PC-3 (cell line): ENCODE results near the gene CD300LG. TPM values are rescaled to one million over a fixed set of nuclear protein-coding genes. Genes with fewer than 3 reads are reported as not detected.

Experiments
- ATAC-seq: fragments of 200-7000 bp; cut with Tn5 transposase; 2 replicates; pipeline ENCODE4 v1.9.1; 2020; ENCODE audit warnings: mild to moderate bottlenecking, moderate library complexity
- BruUV-seq: library from RNA; stranded (reverse); fragments of 400-500 nt; replicated peaks from 2 replicates; lab custom pipeline; 2021; lab: Mats Ljungman, UMichigan
- CTCF ChIA-PET: fragments of 300-600 bp; sonication (Branson Sonifier 250); formaldehyde crosslinking; loops from one replicate; lab custom pipeline; 2022; ENCODE audit warnings: antibody characterized with exemption; lab: Charles Lee
- POLR2A ChIA-PET: fragments of 300-600 bp; sonication (Branson Sonifier 250); formaldehyde crosslinking; loops from one replicate; lab custom pipeline; 2022; ENCODE audit warnings: antibody characterized with exemption; ENCODE audit not compliant: unreplicated experiment; lab: Charles Lee
- DNase-seq: peaks from one replicate; pipeline ENCODE4 v3.0.0-alpha.2; 2015
- H2AFZ ChIP-seq: fragments of 300-600 bp; sonication (generic); 2 replicates; pipeline ENCODE4 v1.6.0; 2016; ENCODE audit warnings: antibody characterized with exemption, low read length
- H3F3A ChIP-seq: fragments of 300-600 bp; sonication (generic); one replicate; pipeline ENCODE4 v1.6.0; 2017; ENCODE audit warnings: antibody characterized with exemption, low read length, control low read depth, mild to moderate bottlenecking; ENCODE audit not compliant: unreplicated experiment
- H3K27ac ChIP-seq: fragments of 300-600 bp; sonication (generic); 2 replicates; pipeline ENCODE4 v1.5.1; 2016; ENCODE audit warnings: mild to moderate bottlenecking, low read length
- H3K27me3 ChIP-seq: fragments of 300-600 bp; sonication (generic); 2 replicates; pipeline ENCODE4 v1.6.1; 2016; ENCODE audit warnings: low read length, mixed read lengths
- H3K36me3 ChIP-seq: fragments of 300-600 bp; sonication (generic); 2 replicates; pipeline ENCODE4 v1.6.1; 2016; ENCODE audit warnings: low read depth, mixed run types, low read length, mixed read lengths
- H3K4me1 ChIP-seq: fragments of 300-600 bp; sonication (generic); 2 replicates; pipeline ENCODE4 v1.5.1; 2016; ENCODE audit warnings: low read length; ENCODE audit not compliant: insufficient read depth
- H3K4me2 ChIP-seq: fragments of 300-600 bp; sonication (generic); 2 replicates; pipeline ENCODE4 v1.6.0; 2016; ENCODE audit warnings: low read length
- H3K4me3 ChIP-seq: fragments of 300-600 bp; sonication (generic); 2 replicates; pipeline ENCODE4 v1.5.1; 2016; ENCODE audit warnings: mild to moderate bottlenecking, low read length, mixed read lengths
- H3K79me2 ChIP-seq: fragments of 300-600 bp; sonication (generic); 2 replicates; pipeline ENCODE4 v1.6.1; 2017; ENCODE audit warnings: low read length, mixed read lengths
- H3K9ac ChIP-seq: fragments of 300-600 bp; sonication (generic); 2 replicates; pipeline ENCODE4 v1.6.0; 2016; ENCODE audit warnings: mild to moderate bottlenecking, low read length
- H3K9me2 ChIP-seq: fragments of 300-600 bp; sonication (generic); replicated peaks from 2 replicates; pipeline ENCODE4 v1.6.1; 2016; ENCODE audit warnings: mixed run types, low read length, mixed read lengths
- H3K9me3 ChIP-seq: fragments of 300-600 bp; sonication (generic); 2 replicates; pipeline ENCODE4 v1.6.1; 2016; ENCODE audit warnings: low read length, mixed read lengths
- H4K20me1 ChIP-seq: fragments of 300-600 bp; sonication (generic); 2 replicates; pipeline ENCODE4 v1.6.1; 2016; ENCODE audit warnings: low read length, mixed read lengths
- EZH2 ChIP-seq: fragments of 300-600 bp; sonication (generic); IDR thresholded peaks from one replicate; pipeline ENCODE4 v1.6.1; 2017; ENCODE audit warnings: antibody characterized with exemption, mild to moderate bottlenecking, low read length; ENCODE audit not compliant: unreplicated experiment
- EZH2phosphoT487 ChIP-seq: fragments of 300-600 bp; sonication (generic); IDR thresholded peaks from 2 replicates; pipeline ENCODE4 v1.6.1; 2018; ENCODE audit warnings: mild to moderate bottlenecking, antibody characterized with exemption, low read length, borderline replicate concordance
- intact Hi-C: fragments of 100-400 bp; cut with micrococcal nuclease; formaldehyde crosslinking; loops from 2 replicates; pipeline ENCODE4 v1.9.0; 2023
- total RNA-seq: library from RNA; depleted of rRNA; stranded (reverse); fragments of >200 nt; gene quantifications from 2 replicates; pipeline ENCODE4 v1.2.3, GENCODE V29; 2014
- TF ChIP-seq, protein P1 (sequence below): fragments of 300-600 bp; sonication (generic); conservative IDR thresholded peaks from 2 replicates; pipeline ENCODE4 v1.5.1; 2017; ENCODE audit warnings: antibody characterized with exemption, low read depth, mild to moderate bottlenecking, low read length

The CD300LG gene
- total RNA-seq, 1 experiment from 2014 or later: not detected

DNA sequence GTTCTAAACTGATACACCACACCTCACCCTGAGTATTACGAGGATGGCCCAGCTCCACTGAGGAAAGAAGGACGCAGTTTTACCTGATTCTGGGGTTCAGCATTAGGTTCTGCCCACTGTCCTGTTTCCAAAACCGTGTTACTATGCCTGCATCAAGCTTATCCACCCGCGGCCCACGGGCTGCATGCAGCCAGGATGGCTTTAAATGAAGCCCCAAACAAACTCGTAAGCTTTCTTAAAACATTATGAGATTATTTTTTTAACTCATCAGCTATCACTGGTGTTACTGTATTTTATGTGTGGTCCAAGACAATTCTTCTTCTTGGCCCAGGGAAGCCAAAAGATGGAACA lies 4.0 kb upstream of the CD300LG start:
- Histone ChIP-seq H3K9ac (no peak overlapping the region), H3K4me3 (peak overlapping the region; percentile 32), H3K27ac (no peak overlapping the region), H3K9me3 (no peaks in the 10 kb centered on the region), H3K9me2 (no peaks in the 10 kb centered on the region), H3K4me2 (peak overlapping the region; percentile 60), H2AFZ (peak overlapping the region; percentile 53; the same call in 1 of the 2 replicates), H3K36me3 (no peaks in the 10 kb centered on the region), H3K79me2 (no peaks in the 10 kb centered on the region), H3K27me3 (no peaks in the 10 kb centered on the region), H4K20me1 (no peaks in the 10 kb centered on the region), H3F3A (peaks cover 4% of the 10 kb centered on the region), H3K4me1 (peaks cover 38% of the 10 kb centered on the region)
- no TSS peak for BruUV-seq
- no peak for DNase-seq
- ChIA-PET CTCF (interaction anchor here (0.6 to 0.7 kb wide), 2 partner anchors 53 to 64 kb away, joined by 4 to 5 read pairs; partner anchors contain the start of gene DUSP3), POLR2A (no interaction called here)
- no peak for ATAC-seq
- TF ChIP-seq EZH2phosphoT487 (no peak), EZH2 (no peak)
- TF ChIP-seq, protein P1, sequence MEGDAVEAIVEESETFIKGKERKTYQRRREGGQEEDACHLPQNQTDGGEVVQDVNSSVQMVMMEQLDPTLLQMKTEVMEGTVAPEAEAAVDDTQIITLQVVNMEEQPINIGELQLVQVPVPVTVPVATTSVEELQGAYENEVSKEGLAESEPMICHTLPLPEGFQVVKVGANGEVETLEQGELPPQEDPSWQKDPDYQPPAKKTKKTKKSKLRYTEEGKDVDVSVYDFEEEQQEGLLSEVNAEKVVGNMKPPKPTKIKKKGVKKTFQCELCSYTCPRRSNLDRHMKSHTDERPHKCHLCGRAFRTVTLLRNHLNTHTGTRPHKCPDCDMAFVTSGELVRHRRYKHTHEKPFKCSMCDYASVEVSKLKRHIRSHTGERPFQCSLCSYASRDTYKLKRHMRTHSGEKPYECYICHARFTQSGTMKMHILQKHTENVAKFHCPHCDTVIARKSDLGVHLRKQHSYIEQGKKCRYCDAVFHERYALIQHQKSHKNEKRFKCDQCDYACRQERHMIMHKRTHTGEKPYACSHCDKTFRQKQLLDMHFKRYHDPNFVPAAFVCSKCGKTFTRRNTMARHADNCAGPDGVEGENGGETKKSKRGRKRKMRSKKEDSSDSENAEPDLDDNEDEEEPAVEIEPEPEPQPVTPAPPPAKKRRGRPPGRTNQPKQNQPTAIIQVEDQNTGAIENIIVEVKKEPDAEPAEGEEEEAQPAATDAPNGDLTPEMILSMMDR: no peak
- intact Hi-C loops: no loop called here

DNA sequence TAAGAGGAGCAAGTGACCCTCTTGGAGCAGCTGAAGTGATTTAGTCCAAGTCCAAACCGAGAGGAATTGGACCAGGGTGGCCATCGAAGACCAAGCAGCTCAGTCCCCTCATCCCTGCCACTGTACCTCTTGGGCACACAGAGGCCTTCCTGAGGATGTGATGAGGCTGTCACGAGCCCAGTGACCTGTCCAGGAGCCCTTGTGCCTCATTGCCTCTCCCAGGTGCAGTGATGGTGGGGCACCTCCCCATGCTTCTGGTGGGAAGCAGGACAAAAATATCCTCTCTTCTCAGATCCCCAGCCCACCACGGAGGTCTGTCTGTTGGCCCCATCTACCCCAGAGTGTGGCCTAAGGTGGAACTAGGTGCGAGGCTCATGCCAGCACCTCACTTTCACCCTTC lies 2.7 kb upstream of the CD300LG start:
- Histone ChIP-seq H3K9me2 (no peaks in the 10 kb centered on the region), H3K9me3 (no peaks in the 10 kb centered on the region), H3K79me2 (no peaks in the 10 kb centered on the region), H3K27me3 (no peaks in the 10 kb centered on the region), H3K4me3 (no peak overlapping the region), H3K4me1 (peaks cover 35% of the 10 kb centered on the region), H3K9ac (no peak overlapping the region), H4K20me1 (no peaks in the 10 kb centered on the region), H2AFZ (no peak overlapping the region), H3K4me2 (no peak overlapping the region), H3F3A (peaks cover 1% of the 10 kb centered on the region), H3K27ac (no peak overlapping the region), H3K36me3 (no peaks in the 10 kb centered on the region)
- no peak for ATAC-seq
- BruUV-seq: no TSS peak
- POLR2A ChIA-PET: no interaction called here
- CTCF ChIA-PET: no interaction called here
- DNase-seq: no peak
- intact Hi-C loops: no loop called here
- TF ChIP-seq EZH2phosphoT487 (no peak), EZH2 (no peak)
- TF ChIP-seq, protein P1: no peak

- Histone ChIP-seq H3K9ac (no peak overlapping the region), H4K20me1 (no peaks in the 10 kb centered on the region), H3K36me3 (no peaks in the 10 kb centered on the region), H2AFZ (peak overlapping the region; percentile 66), H3K9me3 (no peaks in the 10 kb centered on the region), H3K79me2 (no peaks in the 10 kb centered on the region), H3K4me3 (no peak overlapping the region), H3K4me2 (no peak overlapping the region), H3K4me1 (peaks cover 20% of the 10 kb centered on the region), H3K27me3 (peaks cover 5% of the 10 kb centered on the region; the same call in 1 of the 2 replicates), H3K9me2 (no peaks in the 10 kb centered on the region), H3F3A (no peaks in the 10 kb centered on the region), H3K27ac (no peak overlapping the region)
- intact Hi-C loops: loop anchor here (1.0 to 2.0 kb wide), 4 partner anchors 55 to 151 kb away; partner anchors contain the start of gene DUSP3
- ATAC-seq: no peak
- CTCF ChIA-PET: interaction anchor here (0.5 to 1.5 kb wide), 10 partner anchors 35 to 535 kb away, joined by 3 to 31 read pairs (median 4); partner anchors contain the start of gene DUSP3
- no peak for DNase-seq
- POLR2A ChIA-PET: interaction anchor here (0.9 kb wide), 1 partner anchor 67 kb away, joined by 20 read pairs; the partner anchor contains the start of gene DUSP3
- BruUV-seq: no TSS peak
- TF ChIP-seq, protein P1: no peak
- TF ChIP-seq EZH2phosphoT487 (no peak), EZH2 (no peak)
Measured at GRCh38 chr17:43845766-43846165, 1.2 kb upstream of the CD300LG start.
